ENCODE results near the gene TMEM183A.

- TF ChIP-seq POLR2A (IDR thresholded peaks at IDR 0.05) (no peak), CTCF (IDR thresholded peaks at IDR 0.05) (no peak)
Measured at GRCh38 chr1:203028067-203028783, 21.1 kb downstream of the TMEM183A start.
